GM23338 (cell line): Measurements from ENCODE around the gene EPS8. TPM values are rescaled to one million over a fixed set of nuclear protein-coding genes. Genes with fewer than 3 reads are reported as not detected.

ENCODE experiments used
- ATAC-seq: fragments of 200-7000 bp; cut with Tn5 transposase; 3 replicates; pipeline ENCODE4 v1.9.1; 2020
- DNase-seq: peaks from one replicate; pipeline ENCODE4 v3.0.0-alpha.2; 2015; ENCODE audit warnings: low spot score
- H2AFZ ChIP-seq: fragments of 200-600 bp; sonication (generic); 2 replicates; pipeline ENCODE4 v1.8.0; 2016; ENCODE audit warnings: antibody characterized with exemption, mild to moderate bottlenecking, moderate library complexity
- H3F3A ChIP-seq: fragments of 200-600 bp; sonication (generic); replicated peaks from 2 replicates; pipeline ENCODE4 v1.8.0; 2017; ENCODE audit warnings: antibody characterized with exemption, mixed run types, low read depth
- H3K27ac ChIP-seq: fragments of 200-600 bp; sonication (generic); 2 replicates; pipeline ENCODE4 v1.6.1; 2016; ENCODE audit warnings: low read depth
- H3K27me3 ChIP-seq: fragments of 200-600 bp; sonication (generic); 2 replicates; pipeline ENCODE4 v1.8.0; 2016; ENCODE audit warnings: mild to moderate bottlenecking, mixed run types, moderate library complexity; ENCODE audit not compliant: insufficient read depth
- H3K36me3 ChIP-seq: fragments of 200-600 bp; sonication (generic); 2 replicates; pipeline ENCODE4 v1.8.0; 2016; ENCODE audit warnings: mild to moderate bottlenecking; ENCODE audit not compliant: insufficient read depth
- H3K4me1 ChIP-seq: fragments of 200-600 bp; sonication (generic); 2 replicates; pipeline ENCODE4 v1.8.0; 2016; ENCODE audit warnings: mild to moderate bottlenecking, moderate library complexity; ENCODE audit not compliant: insufficient read depth
- H3K4me2 ChIP-seq: fragments of 200-600 bp; sonication (generic); 2 replicates; pipeline ENCODE4 v1.7.1; 2017; ENCODE audit warnings: mixed run types
- H3K4me3 ChIP-seq: fragments of 200-600 bp; sonication (generic); 2 replicates; pipeline ENCODE4 v1.6.1; 2016; ENCODE audit warnings: mixed run types
- H3K79me2 ChIP-seq: fragments of 200-600 bp; sonication (generic); replicated peaks from 2 replicates; pipeline ENCODE4 v1.8.0; 2017; ENCODE audit warnings: mild to moderate bottlenecking; ENCODE audit not compliant: insufficient read depth
- H3K9me2 ChIP-seq: fragments of 200-600 bp; sonication (generic); 2 replicates; pipeline ENCODE4 v1.8.0; 2017; ENCODE audit not compliant: insufficient read depth
- H4K20me1 ChIP-seq: fragments of 200-600 bp; sonication (generic); replicated peaks from 2 replicates; pipeline ENCODE4 v1.8.0; 2017; ENCODE audit warnings: mild to moderate bottlenecking; ENCODE audit not compliant: insufficient read depth
- H3K27ac Mint-ChIP-seq: 2 replicates; pipeline ENCODE4 v1.8.0; 2020; ENCODE audit warnings: inconsistent platforms, mild to moderate bottlenecking, moderate library complexity, mixed read lengths
- H3K27me3 Mint-ChIP-seq: 3 replicates; pipeline ENCODE4 v1.8.0; 2022; ENCODE audit warnings: low read depth, mild to moderate bottlenecking, moderate library complexity, mixed read lengths, inconsistent platforms; ENCODE audit not compliant: insufficient read depth, poor library complexity
- H3K36me3 Mint-ChIP-seq: 3 replicates; pipeline ENCODE4 v1.8.0; 2021; ENCODE audit warnings: low read depth, mild to moderate bottlenecking, inconsistent platforms, moderate library complexity, mixed read lengths
- H3K4me1 Mint-ChIP-seq: 3 replicates; pipeline ENCODE4 v1.8.0; 2020; ENCODE audit warnings: mild to moderate bottlenecking, inconsistent platforms, mixed read lengths
- H3K4me3 Mint-ChIP-seq: 3 replicates; pipeline ENCODE4 v1.8.0; 2021; ENCODE audit warnings: moderate library complexity, mild to moderate bottlenecking, inconsistent platforms, mixed read lengths
- H3K9me3 Mint-ChIP-seq: 3 replicates; pipeline ENCODE4 v1.8.0; 2020; ENCODE audit warnings: moderate library complexity, mild to moderate bottlenecking, inconsistent platforms, mixed read lengths
- ETS1 ChIP-seq: IDR thresholded peaks from 2 replicates; pipeline ENCODE4 v1.6.1; 2016; ENCODE audit warnings: antibody characterized with exemption
- EZH2 ChIP-seq: fragments of 200-600 bp; sonication (generic); IDR thresholded peaks from one replicate; pipeline ENCODE4 v1.8.0; 2017; ENCODE audit warnings: antibody characterized with exemption, mild to moderate bottlenecking, low read depth; ENCODE audit not compliant: unreplicated experiment
- JUNB ChIP-seq: IDR thresholded peaks from one replicate; pipeline ENCODE4 v1.6.1; 2016; ENCODE audit warnings: antibody characterized with exemption; ENCODE audit not compliant: unreplicated experiment
- NANOG ChIP-seq: IDR thresholded peaks from 2 replicates; pipeline ENCODE4 v1.6.1; 2016; ENCODE audit warnings: antibody characterized with exemption, borderline replicate concordance
- POLR2AphosphoS5 ChIP-seq: IDR thresholded peaks from 2 replicates; pipeline ENCODE4 v1.6.1; 2016; ENCODE audit warnings: antibody characterized with exemption, low read depth
- ZNF114 ChIP-seq: fragments of 250-450 bp; sonication (Bioruptor Pico); IDR thresholded peaks from 2 replicates; pipeline ENCODE4 v1.5.0; 2020; ENCODE audit warnings: mild to moderate bottlenecking, moderate library complexity
- polyA plus RNA-seq: library from polyadenylated mRNA; unstranded; fragments of >200 nt; fragmentation: Nextera tagmentation; extraction: Ambion mirVana; gene quantifications from 2 replicates; pipeline ENCODE4 v1.2.1, GENCODE V29; 2016
- total RNA-seq: library from RNA; depleted of rRNA; stranded (reverse); fragments of >200 nt; shearing (Covaris generic); gene quantifications from 2 replicates; pipeline ENCODE4 v1.2.3, GENCODE V29; 2014
- TF ChIP-seq, protein P1 (sequence below), 2 experiments: fragments of 200-600 bp in 1 of 2; sonication (generic) in 1 of 2; conservative IDR thresholded peaks; 2 replicates each; pipeline versions ENCODE4 v1.5.1 to v1.6.1; 2016 to 2017; ENCODE audit warnings: antibody characterized with exemption in 2 of 2, low read depth in 2 of 2, mild to moderate bottlenecking in 2 of 2, moderate library complexity in 1 of 2
- TF ChIP-seq, protein P2 (sequence below): IDR thresholded peaks from one replicate; pipeline ENCODE4 v1.6.1; 2018; ENCODE audit warnings: antibody characterized with exemption; ENCODE audit not compliant: unreplicated experiment

Gene EPS8
- total and polyA plus RNA-seq, 2 experiments from 2014 or later: 3.5 to 5.4 TPM

DNA sequence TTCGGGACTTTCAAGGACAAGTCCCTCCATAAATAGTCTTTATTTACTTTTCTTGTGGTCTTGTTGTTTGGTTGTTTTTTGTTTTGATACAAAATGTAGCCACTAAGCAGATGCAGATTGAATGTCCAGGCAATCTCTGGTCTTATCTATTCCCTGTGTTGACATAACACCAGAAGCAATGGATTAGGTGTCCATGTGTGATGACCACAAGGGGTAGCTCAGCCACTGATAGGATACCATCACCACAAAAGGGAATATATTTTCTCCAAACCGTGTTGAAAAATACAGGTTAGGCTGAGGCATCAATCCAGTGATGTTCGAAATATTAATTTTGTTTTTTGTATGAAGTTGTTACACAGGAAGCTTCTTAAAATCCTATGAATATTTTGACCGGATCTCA is 196.3 kb downstream of the EPS8 start:
- no peaks in the 10 kb centered on the region for H3K36me3 Mint-ChIP-seq
- ATAC-seq (no peak), DNase-seq (no peak)
- no peaks in the 10 kb centered on the region for H4K20me1 ChIP-seq
- no peaks in the 10 kb centered on the region for H3F3A ChIP-seq
- no peak overlapping the region for H3K4me2 ChIP-seq
- H3K79me2 ChIP-seq: no peaks in the 10 kb centered on the region
- no peak overlapping the region for H3K4me3 Mint-ChIP-seq
- H3K27ac Mint-ChIP-seq: no peak overlapping the region
- H3K27me3 ChIP-seq: no peaks in the 10 kb centered on the region
- no peak overlapping the region for H2AFZ ChIP-seq
- peaks cover 12% of the 10 kb centered on the region for H3K4me1 Mint-ChIP-seq
- no peaks in the 10 kb centered on the region for H3K4me1 ChIP-seq
- no peaks in the 10 kb centered on the region for H3K9me2 ChIP-seq
- no peaks in the 10 kb centered on the region for H3K36me3 ChIP-seq
- H3K4me3 ChIP-seq: no peak overlapping the region
- TF ChIP-seq, protein P1, sequence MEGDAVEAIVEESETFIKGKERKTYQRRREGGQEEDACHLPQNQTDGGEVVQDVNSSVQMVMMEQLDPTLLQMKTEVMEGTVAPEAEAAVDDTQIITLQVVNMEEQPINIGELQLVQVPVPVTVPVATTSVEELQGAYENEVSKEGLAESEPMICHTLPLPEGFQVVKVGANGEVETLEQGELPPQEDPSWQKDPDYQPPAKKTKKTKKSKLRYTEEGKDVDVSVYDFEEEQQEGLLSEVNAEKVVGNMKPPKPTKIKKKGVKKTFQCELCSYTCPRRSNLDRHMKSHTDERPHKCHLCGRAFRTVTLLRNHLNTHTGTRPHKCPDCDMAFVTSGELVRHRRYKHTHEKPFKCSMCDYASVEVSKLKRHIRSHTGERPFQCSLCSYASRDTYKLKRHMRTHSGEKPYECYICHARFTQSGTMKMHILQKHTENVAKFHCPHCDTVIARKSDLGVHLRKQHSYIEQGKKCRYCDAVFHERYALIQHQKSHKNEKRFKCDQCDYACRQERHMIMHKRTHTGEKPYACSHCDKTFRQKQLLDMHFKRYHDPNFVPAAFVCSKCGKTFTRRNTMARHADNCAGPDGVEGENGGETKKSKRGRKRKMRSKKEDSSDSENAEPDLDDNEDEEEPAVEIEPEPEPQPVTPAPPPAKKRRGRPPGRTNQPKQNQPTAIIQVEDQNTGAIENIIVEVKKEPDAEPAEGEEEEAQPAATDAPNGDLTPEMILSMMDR (conservative IDR thresholded peaks at IDR 0.05; ENCODE audit: low read depth in 2 of 2): peak in 1 of 2 experiments; percentile 34; a peak in 2 of 4 replicates
- no peak for TF ChIP-seq EZH2
- TF ChIP-seq NANOG: no peak
- no peak for TF ChIP-seq ZNF114
- no peak for TF ChIP-seq JUNB
- TF ChIP-seq ETS1: no peak
- H3K9me3 Mint-ChIP-seq: no peaks in the 10 kb centered on the region
- no peak overlapping the region for H3K27ac ChIP-seq
- H3K27me3 Mint-ChIP-seq: peaks cover 3% of the 10 kb centered on the region

- no peak overlapping the region for H2AFZ ChIP-seq
- no peak overlapping the region for H3K4me3 Mint-ChIP-seq
- no peak for ATAC-seq
- TF ChIP-seq, protein P1 (conservative IDR thresholded peaks at IDR 0.05; ENCODE audit: low read depth in 2 of 2): no peak
- TF ChIP-seq, protein P2, sequence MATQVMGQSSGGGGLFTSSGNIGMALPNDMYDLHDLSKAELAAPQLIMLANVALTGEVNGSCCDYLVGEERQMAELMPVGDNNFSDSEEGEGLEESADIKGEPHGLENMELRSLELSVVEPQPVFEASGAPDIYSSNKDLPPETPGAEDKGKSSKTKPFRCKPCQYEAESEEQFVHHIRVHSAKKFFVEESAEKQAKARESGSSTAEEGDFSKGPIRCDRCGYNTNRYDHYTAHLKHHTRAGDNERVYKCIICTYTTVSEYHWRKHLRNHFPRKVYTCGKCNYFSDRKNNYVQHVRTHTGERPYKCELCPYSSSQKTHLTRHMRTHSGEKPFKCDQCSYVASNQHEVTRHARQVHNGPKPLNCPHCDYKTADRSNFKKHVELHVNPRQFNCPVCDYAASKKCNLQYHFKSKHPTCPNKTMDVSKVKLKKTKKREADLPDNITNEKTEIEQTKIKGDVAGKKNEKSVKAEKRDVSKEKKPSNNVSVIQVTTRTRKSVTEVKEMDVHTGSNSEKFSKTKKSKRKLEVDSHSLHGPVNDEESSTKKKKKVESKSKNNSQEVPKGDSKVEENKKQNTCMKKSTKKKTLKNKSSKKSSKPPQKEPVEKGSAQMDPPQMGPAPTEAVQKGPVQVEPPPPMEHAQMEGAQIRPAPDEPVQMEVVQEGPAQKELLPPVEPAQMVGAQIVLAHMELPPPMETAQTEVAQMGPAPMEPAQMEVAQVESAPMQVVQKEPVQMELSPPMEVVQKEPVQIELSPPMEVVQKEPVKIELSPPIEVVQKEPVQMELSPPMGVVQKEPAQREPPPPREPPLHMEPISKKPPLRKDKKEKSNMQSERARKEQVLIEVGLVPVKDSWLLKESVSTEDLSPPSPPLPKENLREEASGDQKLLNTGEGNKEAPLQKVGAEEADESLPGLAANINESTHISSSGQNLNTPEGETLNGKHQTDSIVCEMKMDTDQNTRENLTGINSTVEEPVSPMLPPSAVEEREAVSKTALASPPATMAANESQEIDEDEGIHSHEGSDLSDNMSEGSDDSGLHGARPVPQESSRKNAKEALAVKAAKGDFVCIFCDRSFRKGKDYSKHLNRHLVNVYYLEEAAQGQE: no peak
- no peak for TF ChIP-seq POLR2AphosphoS5
Observed at GRCh38 chr12:15591811-15592210, 197.4 kb downstream of the EPS8 start.

More at GRCh38 chr12:15591811-15592210, 197.4 kb downstream of the EPS8 start:
- Histone ChIP-seq H3F3A (no peaks in the 10 kb centered on the region), H3K9me2 (no peaks in the 10 kb centered on the region), H3K79me2 (no peaks in the 10 kb centered on the region), H3K4me3 (no peak overlapping the region), H3K27ac (no peak overlapping the region), H3K36me3 (no peaks in the 10 kb centered on the region), H3K4me1 (no peaks in the 10 kb centered on the region), H4K20me1 (no peaks in the 10 kb centered on the region), H3K4me2 (no peak overlapping the region), H3K27me3 (no peaks in the 10 kb centered on the region)
- no peaks in the 10 kb centered on the region for H3K9me3 Mint-ChIP-seq
- no peaks in the 10 kb centered on the region for H3K36me3 Mint-ChIP-seq
- peaks cover 12% of the 10 kb centered on the region for H3K4me1 Mint-ChIP-seq
- no peak overlapping the region for H3K27ac Mint-ChIP-seq
- no peak for DNase-seq
- H3K27me3 Mint-ChIP-seq: peaks cover 3% of the 10 kb centered on the region
